SK-N-MC (cell line): ENCODE data around the gene GRIPAP1.

Experiments
- FOXP2 ChIP-seq: optimal IDR thresholded peaks from 2 replicates; pipeline ENCODE3; 2011; ENCODE audit warnings: mild to moderate bottlenecking, moderate library complexity; ENCODE audit not compliant: insufficient read depth; ENCODE audit errors: extremely low read length, control extremely low read depth
- POLR2AphosphoS5 ChIP-seq: IDR thresholded peaks from 2 replicates; pipeline ENCODE4 v1.6.1; 2012; ENCODE audit warnings: mild to moderate bottlenecking, low read depth, low read length, borderline replicate concordance

DNA sequence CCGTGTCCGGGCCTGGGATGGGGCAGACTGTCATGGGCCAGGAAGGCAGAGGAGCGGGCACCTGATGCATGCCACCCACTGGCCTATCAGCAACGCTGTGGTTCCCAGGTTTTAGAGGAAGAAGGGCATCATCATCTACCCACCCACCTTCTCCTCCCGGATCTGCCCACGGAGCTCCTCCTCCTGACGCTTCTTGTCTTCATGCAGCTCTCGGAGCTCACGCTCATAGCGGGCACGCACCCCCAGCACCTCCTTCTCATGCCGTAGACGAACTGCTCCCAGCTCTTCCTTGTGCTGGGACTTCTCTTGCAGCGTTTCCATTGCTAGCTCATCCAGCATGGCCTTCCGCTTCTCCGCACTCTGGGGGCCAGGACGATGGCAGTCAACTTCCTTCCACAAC, 19.0 kb downstream of the GRIPAP1 start:
- TF ChIP-seq POLR2AphosphoS5 (no peak), FOXP2 (no peak)
